ENCODE data around the gene MTHFD1L. TPM values are rescaled to one million over a fixed set of nuclear protein-coding genes. Genes with fewer than 3 reads are reported as not detected.

MTHFD1L gene
- total and polyA plus RNA-seq, 2 of the 4 experiments (the other 2 are of a cell fraction), result 43.5 to 53.2 TPM

DNA sequence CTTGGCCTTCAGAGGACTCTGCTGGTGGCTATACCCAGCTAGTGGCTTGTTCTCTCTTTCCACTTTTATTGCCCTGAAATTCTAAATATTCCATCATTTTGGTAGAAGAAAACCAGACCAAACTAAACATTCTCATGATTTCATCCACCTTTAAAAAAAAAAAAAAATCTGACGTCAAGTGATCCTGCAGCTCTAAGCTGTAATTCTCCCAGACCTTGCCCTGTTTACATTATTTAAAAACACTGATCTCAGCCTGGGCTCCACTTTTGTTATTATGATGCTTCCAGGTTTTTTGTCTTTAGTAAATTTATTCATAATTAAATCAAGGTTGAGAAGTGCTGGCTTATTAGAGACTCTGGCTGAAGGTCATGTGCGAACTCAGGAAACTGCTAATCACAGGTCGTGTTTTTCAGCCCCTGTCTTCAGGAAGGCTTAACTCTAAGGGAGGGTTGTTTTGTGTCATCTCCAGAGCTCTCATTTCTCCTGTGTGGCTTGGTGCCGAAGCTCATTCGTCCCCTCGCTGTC is 114.4 kb downstream of the MTHFD1L start:
- no TSS peak for BruUV-seq (replicated peaks)
- H3K9ac ChIP-seq (ENCODE audit: low read depth, low read length), result peak overlapping the region; percentile 34; the same call in 1 of the 2 replicates
- H3K27me3 ChIP-seq (ENCODE audit: control insufficient read depth, insufficient read depth, low read length), result no peaks in the 10 kb centered on the region
- ATAC-seq (ENCODE audit: low read depth) (peak; percentile 68), DNase-seq (peak; percentile 68)
- H3K18ac ChIP-seq (ENCODE audit: low read depth, low read length), result peak overlapping the region; percentile 68
- no peak overlapping the region for H3K23ac ChIP-seq (ENCODE audit: low read depth, low read length)
- H3K9me1 ChIP-seq (ENCODE audit: insufficient read depth, low read length), result peaks cover 3% of the 10 kb centered on the region
- intact Hi-C loops (cut with micrococcal nuclease) (no loop called here), in situ Hi-C loops (cut with MboI; ENCODE audit: low sequenced_read_pairs) (no loop called here), dilution Hi-C loops (cut with HindIII; ENCODE audit: low sequenced_read_pairs, unreplicated experiment) (no loop called here)
- WGBS, 2 experiments (ENCODE audit: extremely low coverage in 2 of 2, insufficient read length in 1 of 2), result no CpG with 5 or more reads among the region's 6 CpGs
- H4K91ac ChIP-seq (ENCODE audit: insufficient read depth, low read depth, low read length), result no peak overlapping the region
- H3K4ac ChIP-seq (ENCODE audit: low read depth, low read length), result no peak overlapping the region
- H3K9me3 ChIP-seq (ENCODE audit: control insufficient read depth, insufficient read depth, low read length), result no peaks in the 10 kb centered on the region
- no peak overlapping the region for H4K8ac ChIP-seq (ENCODE audit: low read depth in 2 of 2, low read length in 2 of 2)
- H2AK5ac ChIP-seq (ENCODE audit: low read depth, low read length), result no peak overlapping the region
- H3K27ac ChIP-seq (ENCODE audit: insufficient read depth, low read length), result peak overlapping the region; percentile 89; the same call in 1 of the 2 replicates
- no peak overlapping the region for H2BK15ac ChIP-seq (ENCODE audit: low read depth, low read length)
- H3K4me3 ChIP-seq (ENCODE audit: insufficient read depth, low read depth, low read length), result no peak overlapping the region
- no peak overlapping the region for H2AK9ac ChIP-seq (replicated peaks; ENCODE audit: low read depth, low read length, poor library complexity)
- CTCF ChIA-PET, result interaction anchor here (0.7 to 1.2 kb wide), 2 partner anchors 78 to 344 kb away, joined by 4 to 9 read pairs; no protein-coding TSS in a partner anchor
- H3K79me1 ChIP-seq (ENCODE audit: low read depth in 1 of 2, low read length in 2 of 2), result peaks cover 4 to 39% of the 10 kb centered on the region in 2 experiments; a peak in 3 of 4 replicates
- no peak overlapping the region for H3K56ac ChIP-seq (ENCODE audit: extremely low read depth, insufficient read depth, low read length)
- peaks cover 3% of the 10 kb centered on the region; the same call in 1 of the 2 replicates for H4K20me1 ChIP-seq (ENCODE audit: insufficient read depth, low read length)
- no peak overlapping the region for H3K14ac ChIP-seq (replicated peaks; ENCODE audit: low read depth, low read length)
- H3K4me1 ChIP-seq (ENCODE audit: control insufficient read depth, insufficient read depth, low read length), result peaks cover 6% of the 10 kb centered on the region
- peak overlapping the region; percentile 33; the same call in 1 of the 2 replicates for H4K5ac ChIP-seq (ENCODE audit: low read depth, low read length)
- H3K36me3 ChIP-seq (ENCODE audit: control insufficient read depth, insufficient read depth, low read length), result peaks cover 37% of the 10 kb centered on the region
- H3K4me2 ChIP-seq (ENCODE audit: low read depth, low read length), result peak overlapping the region; percentile 34; the same call in 1 of the 2 replicates
- H2BK20ac ChIP-seq (ENCODE audit: low read depth, low read length), result no peak overlapping the region
- POLR2A ChIA-PET (ENCODE audit: unreplicated experiment), result no interaction called here
- no peak overlapping the region for H2BK120ac ChIP-seq (ENCODE audit: low read depth, low read length)
- H2BK5ac ChIP-seq (ENCODE audit: low read depth, low read length, poor library complexity, severe bottlenecking), result peak overlapping the region; percentile 9
- no peak overlapping the region for H2AFZ ChIP-seq (replicated peaks; ENCODE audit: low read length, poor library complexity)
- TF ChIP-seq RAD21 (IDR thresholded peaks at IDR 0.05; ENCODE audit: low read length) (no peak), CEBPB (IDR thresholded peaks at IDR 0.05; ENCODE audit: low read depth, low read length) (no peak)
- TF ChIP-seq, protein P1, sequence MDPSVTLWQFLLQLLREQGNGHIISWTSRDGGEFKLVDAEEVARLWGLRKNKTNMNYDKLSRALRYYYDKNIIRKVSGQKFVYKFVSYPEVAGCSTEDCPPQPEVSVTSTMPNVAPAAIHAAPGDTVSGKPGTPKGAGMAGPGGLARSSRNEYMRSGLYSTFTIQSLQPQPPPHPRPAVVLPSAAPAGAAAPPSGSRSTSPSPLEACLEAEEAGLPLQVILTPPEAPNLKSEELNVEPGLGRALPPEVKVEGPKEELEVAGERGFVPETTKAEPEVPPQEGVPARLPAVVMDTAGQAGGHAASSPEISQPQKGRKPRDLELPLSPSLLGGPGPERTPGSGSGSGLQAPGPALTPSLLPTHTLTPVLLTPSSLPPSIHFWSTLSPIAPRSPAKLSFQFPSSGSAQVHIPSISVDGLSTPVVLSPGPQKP (IDR thresholded peaks at IDR 0.05; ENCODE audit: borderline replicate concordance, low read depth, low read length), result no peak
- TF ChIP-seq, protein P2, sequence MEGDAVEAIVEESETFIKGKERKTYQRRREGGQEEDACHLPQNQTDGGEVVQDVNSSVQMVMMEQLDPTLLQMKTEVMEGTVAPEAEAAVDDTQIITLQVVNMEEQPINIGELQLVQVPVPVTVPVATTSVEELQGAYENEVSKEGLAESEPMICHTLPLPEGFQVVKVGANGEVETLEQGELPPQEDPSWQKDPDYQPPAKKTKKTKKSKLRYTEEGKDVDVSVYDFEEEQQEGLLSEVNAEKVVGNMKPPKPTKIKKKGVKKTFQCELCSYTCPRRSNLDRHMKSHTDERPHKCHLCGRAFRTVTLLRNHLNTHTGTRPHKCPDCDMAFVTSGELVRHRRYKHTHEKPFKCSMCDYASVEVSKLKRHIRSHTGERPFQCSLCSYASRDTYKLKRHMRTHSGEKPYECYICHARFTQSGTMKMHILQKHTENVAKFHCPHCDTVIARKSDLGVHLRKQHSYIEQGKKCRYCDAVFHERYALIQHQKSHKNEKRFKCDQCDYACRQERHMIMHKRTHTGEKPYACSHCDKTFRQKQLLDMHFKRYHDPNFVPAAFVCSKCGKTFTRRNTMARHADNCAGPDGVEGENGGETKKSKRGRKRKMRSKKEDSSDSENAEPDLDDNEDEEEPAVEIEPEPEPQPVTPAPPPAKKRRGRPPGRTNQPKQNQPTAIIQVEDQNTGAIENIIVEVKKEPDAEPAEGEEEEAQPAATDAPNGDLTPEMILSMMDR (conservative IDR thresholded peaks at IDR 0.05; ENCODE audit: low read depth, low read length), result no peak
